HEK293 (cell line): ENCODE data around the gene AFF4.

Experiments
- HIC1 ChIP-seq: fragments of 450-650 bp; formaldehyde crosslinking; IDR thresholded peaks from 2 replicates; pipeline ENCODE4 v1.5.1; 2016; ENCODE audit warnings: missing biosample characterization, missing genetic modification characterization
- IKZF3 ChIP-seq: fragments of 450-650 bp; IDR thresholded peaks from 2 replicates; pipeline ENCODE4 v1.5.0; 2018; ENCODE audit warnings: missing biosample characterization, mild to moderate bottlenecking, missing genetic modification characterization, moderate library complexity
- OSR2 ChIP-seq: fragments of 450-650 bp; formaldehyde crosslinking; IDR thresholded peaks from 2 replicates; pipeline ENCODE4 v1.5.1; 2016; ENCODE audit warnings: missing biosample characterization, missing genetic modification characterization
- PRDM10 ChIP-seq: fragments of 450-650 bp; formaldehyde crosslinking; IDR thresholded peaks from 2 replicates; pipeline ENCODE4 v1.5.1; 2016; ENCODE audit warnings: missing biosample characterization, missing genetic modification characterization
- REPIN1 ChIP-seq: fragments of 450-650 bp; formaldehyde crosslinking; IDR thresholded peaks from 2 replicates; pipeline ENCODE4 v1.5.1; 2017; ENCODE audit warnings: missing biosample characterization, missing genetic modification characterization, low read depth
- SP2 ChIP-seq: fragments of 450-650 bp; formaldehyde crosslinking; IDR thresholded peaks from 2 replicates; pipeline ENCODE4 v1.5.1; 2016; ENCODE audit warnings: missing biosample characterization, missing genetic modification characterization
- TCF7L2 ChIP-seq: IDR thresholded peaks from 2 replicates; pipeline ENCODE4 v1.6.1; 2011; ENCODE audit warnings: low read depth, mild to moderate bottlenecking, inconsistent platforms, low read length, moderate library complexity, borderline replicate concordance
- ZNF112 ChIP-seq: fragments of 450-650 bp; formaldehyde crosslinking; IDR thresholded peaks from 2 replicates; pipeline ENCODE4 v1.5.0; 2017; ENCODE audit warnings: missing biosample characterization, missing genetic modification characterization
- ZNF138 ChIP-seq: fragments of 450-650 bp; formaldehyde crosslinking; IDR thresholded peaks from 2 replicates; pipeline ENCODE4 v1.5.1; 2016; ENCODE audit warnings: missing biosample characterization, missing genetic modification characterization, borderline replicate concordance
- ZNF184 ChIP-seq: fragments of 450-650 bp; IDR thresholded peaks from 2 replicates; pipeline ENCODE4 v1.5.1; 2018; ENCODE audit warnings: missing biosample characterization, mild to moderate bottlenecking, missing genetic modification characterization
- ZNF266 ChIP-seq: fragments of 450-650 bp; formaldehyde crosslinking; IDR thresholded peaks from 2 replicates; pipeline ENCODE4 v1.5.1; 2016; ENCODE audit warnings: missing biosample characterization, missing genetic modification characterization, low read depth
- ZNF391 ChIP-seq: fragments of 450-650 bp; formaldehyde crosslinking; IDR thresholded peaks from 2 replicates; pipeline ENCODE4 v1.5.1; 2016; ENCODE audit warnings: low read depth, missing biosample characterization, missing genetic modification characterization, borderline replicate concordance
- ZNF488 ChIP-seq: fragments of 450-650 bp; formaldehyde crosslinking; IDR thresholded peaks from 2 replicates; pipeline ENCODE4 v1.5.1; 2016; ENCODE audit warnings: missing biosample characterization, missing genetic modification characterization
- ZNF518A ChIP-seq: fragments of 450-650 bp; formaldehyde crosslinking; conservative IDR thresholded peaks from 2 replicates; pipeline ENCODE4 v1.5.1; 2016; ENCODE audit warnings: low read depth, missing biosample characterization, missing genetic modification characterization
- ZNF561 ChIP-seq: fragments of 450-650 bp; IDR thresholded peaks from 2 replicates; pipeline ENCODE4 v1.5.1; 2018; ENCODE audit warnings: missing biosample characterization, missing genetic modification characterization, borderline replicate concordance
- ZNF596 ChIP-seq: fragments of 450-650 bp; IDR thresholded peaks from 2 replicates; pipeline ENCODE4 v1.5.0; 2018; ENCODE audit warnings: missing biosample characterization, mild to moderate bottlenecking, missing genetic modification characterization, moderate library complexity
- ZNF600 ChIP-seq: fragments of 450-650 bp; formaldehyde crosslinking; IDR thresholded peaks from 2 replicates; pipeline ENCODE4 v1.5.1; 2016; ENCODE audit warnings: missing biosample characterization, missing genetic modification characterization
- ZNF621 ChIP-seq: fragments of 450-650 bp; formaldehyde crosslinking; IDR thresholded peaks from 2 replicates; pipeline ENCODE4 v1.5.1; 2017; ENCODE audit warnings: missing biosample characterization, missing genetic modification characterization
- ZNF624 ChIP-seq: fragments of 450-650 bp; formaldehyde crosslinking; IDR thresholded peaks from 2 replicates; pipeline ENCODE4 v1.5.1; 2017; ENCODE audit warnings: missing biosample characterization, missing genetic modification characterization
- ZNF785 ChIP-seq: fragments of 450-650 bp; formaldehyde crosslinking; IDR thresholded peaks from 2 replicates; pipeline ENCODE4 v1.5.1; 2016; ENCODE audit warnings: missing biosample characterization, missing genetic modification characterization
- ZNF791 ChIP-seq: fragments of 450-650 bp; formaldehyde crosslinking; IDR thresholded peaks from 2 replicates; pipeline ENCODE4 v1.5.1; 2016; ENCODE audit warnings: missing biosample characterization, missing genetic modification characterization
- ZSCAN5A ChIP-seq: fragments of 450-650 bp; formaldehyde crosslinking; IDR thresholded peaks from 2 replicates; pipeline ENCODE4 v1.5.1; 2016; ENCODE audit warnings: missing biosample characterization, missing genetic modification characterization
- TF ChIP-seq, protein P1 (sequence below): fragments of 450-650 bp; formaldehyde crosslinking; IDR thresholded peaks from 2 replicates; pipeline ENCODE4 v1.5.1; 2016; ENCODE audit warnings: missing biosample characterization, missing genetic modification characterization, borderline replicate concordance

AFF4 gene

GRCh38 chr5:132877938-132878337, 85.5 kb downstream of the AFF4 start (continued):
- TF ChIP-seq ZNF488 (tag by site-specific recombination) (no peak), TCF7L2 (no peak), ZNF561 (tag by site-specific recombination) (peak; percentile 87; the same call in 1 of the 2 replicates), ZNF266 (tag by site-specific recombination) (no peak), PRDM10 (0 out of 2 replicates have a peak, but pooled peaks have one; percentile 43), ZSCAN5A (tag by site-specific recombination) (no peak), ZNF518A (tag by site-specific recombination) (no peak), ZNF600 (tag by site-specific recombination) (peak; percentile 5; the same call in 1 of the 2 replicates), OSR2 (tag by site-specific recombination) (peak; percentile 71; the same call in 1 of the 2 replicates), REPIN1 (tag by site-specific recombination) (no peak), ZNF138 (no peak), ZNF785 (tag by site-specific recombination) (no peak), ZNF596 (no peak), ZNF791 (tag by site-specific recombination) (no peak), ZNF391 (tag by site-specific recombination) (no peak), ZNF112 (no peak), HIC1 (tag by site-specific recombination) (no peak), ZNF621 (tag by site-specific recombination) (no peak), SP2 (tag by site-specific recombination) (peak; percentile 49), IKZF3 (tag by site-specific recombination) (peak; percentile 77; the same call in 1 of the 2 replicates), ZNF624 (tag by site-specific recombination) (no peak), ZNF184 (peak; percentile 71; the same call in 1 of the 2 replicates)
- TF ChIP-seq, protein P1, sequence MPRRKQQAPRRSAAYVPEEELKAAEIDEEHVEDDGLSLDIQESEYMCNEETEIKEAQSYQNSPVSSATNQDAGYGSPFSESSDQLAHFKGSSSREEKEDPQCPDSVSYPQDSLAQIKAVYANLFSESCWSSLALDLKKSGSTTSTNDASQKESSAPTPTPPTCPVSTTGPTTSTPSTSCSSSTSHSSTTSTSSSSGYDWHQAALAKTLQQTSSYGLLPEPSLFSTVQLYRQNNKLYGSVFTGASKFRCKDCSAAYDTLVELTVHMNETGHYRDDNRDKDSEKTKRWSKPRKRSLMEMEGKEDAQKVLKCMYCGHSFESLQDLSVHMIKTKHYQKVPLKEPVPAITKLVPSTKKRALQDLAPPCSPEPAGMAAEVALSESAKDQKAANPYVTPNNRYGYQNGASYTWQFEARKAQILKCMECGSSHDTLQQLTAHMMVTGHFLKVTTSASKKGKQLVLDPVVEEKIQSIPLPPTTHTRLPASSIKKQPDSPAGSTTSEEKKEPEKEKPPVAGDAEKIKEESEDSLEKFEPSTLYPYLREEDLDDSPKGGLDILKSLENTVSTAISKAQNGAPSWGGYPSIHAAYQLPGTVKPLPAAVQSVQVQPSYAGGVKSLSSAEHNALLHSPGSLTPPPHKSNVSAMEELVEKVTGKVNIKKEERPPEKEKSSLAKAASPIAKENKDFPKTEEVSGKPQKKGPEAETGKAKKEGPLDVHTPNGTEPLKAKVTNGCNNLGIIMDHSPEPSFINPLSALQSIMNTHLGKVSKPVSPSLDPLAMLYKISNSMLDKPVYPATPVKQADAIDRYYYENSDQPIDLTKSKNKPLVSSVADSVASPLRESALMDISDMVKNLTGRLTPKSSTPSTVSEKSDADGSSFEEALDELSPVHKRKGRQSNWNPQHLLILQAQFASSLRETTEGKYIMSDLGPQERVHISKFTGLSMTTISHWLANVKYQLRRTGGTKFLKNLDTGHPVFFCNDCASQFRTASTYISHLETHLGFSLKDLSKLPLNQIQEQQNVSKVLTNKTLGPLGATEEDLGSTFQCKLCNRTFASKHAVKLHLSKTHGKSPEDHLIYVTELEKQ (tag by site-specific recombination), result no peak
